Keratinocyte (primary cell): ENCODE data around the gene ROR1. TPM values are rescaled to one million over a fixed set of nuclear protein-coding genes. Genes with fewer than 3 reads are reported as not detected.

ENCODE experiments used
- DNase-seq: peaks from one replicate; pipeline ENCODE4 v3.0.0-alpha.2; 2011; ENCODE audit warnings: low read depth, missing footprints, low spot score
- FAIRE-seq: peaks from 2 replicates; lab custom pipeline; 2011; peaks lifted over from hg19 to GRCh38; lab: Jason Lieb, UNC
- H2AFZ ChIP-seq: 2 replicates; pipeline ENCODE4 v1.6.0; 2012; ENCODE audit warnings: low read length, control low read depth, inconsistent platforms; ENCODE audit not compliant: control insufficient read depth
- H3K27ac ChIP-seq: 2 replicates; pipeline ENCODE4 v1.5.1; 2011; ENCODE audit warnings: low read length; ENCODE audit not compliant: control insufficient read depth, insufficient read depth
- H3K27me3 ChIP-seq: 3 replicates; pipeline ENCODE4 v1.6.0; 2011; ENCODE audit warnings: low read length; ENCODE audit not compliant: control insufficient read depth, insufficient read depth; ENCODE audit errors: extremely low read depth
- H3K36me3 ChIP-seq, 2 experiments: 2 replicates in 1 of 2; 3 replicates in 1 of 2; pipeline ENCODE4 v1.5.1; 2011; ENCODE audit warnings: low read length in 2 of 2, mild to moderate bottlenecking in 1 of 2; ENCODE audit not compliant: control insufficient read depth in 2 of 2, insufficient read depth in 2 of 2; ENCODE audit errors: extremely low read depth in 1 of 2
- H3K4me1 ChIP-seq: 3 replicates; pipeline ENCODE4 v1.5.1; 2011; ENCODE audit warnings: low read length; ENCODE audit not compliant: control insufficient read depth, insufficient read depth; ENCODE audit errors: extremely low read depth
- H3K4me2 ChIP-seq: 3 replicates; pipeline ENCODE4 v1.6.0; 2011; ENCODE audit warnings: low read depth, low read length; ENCODE audit not compliant: control insufficient read depth, insufficient read depth; ENCODE audit errors: extremely low read depth
- H3K4me3 ChIP-seq, 3 experiments: fragments of 200-600 bp in 1 of 3; sonication (generic) in 1 of 3; 2 replicates in 2 of 3; 3 replicates in 1 of 3; pipeline ENCODE4 v1.5.1; 2011 to 2016; ENCODE audit warnings: low read length in 3 of 3, mild to moderate bottlenecking in 3 of 3, control low read depth in 2 of 3, inconsistent platforms in 1 of 3, low read depth in 1 of 3, mixed read lengths in 1 of 3, mixed run types in 1 of 3, moderate library complexity in 1 of 3; ENCODE audit not compliant: control insufficient read depth in 2 of 3, insufficient read depth in 2 of 3; ENCODE audit errors: extremely low read depth in 1 of 3
- H3K79me2 ChIP-seq: 2 replicates; pipeline ENCODE4 v1.6.0; 2012; ENCODE audit warnings: low read length; ENCODE audit not compliant: control insufficient read depth, insufficient read depth
- H3K9ac ChIP-seq: 3 replicates; pipeline ENCODE4 v1.6.0; 2011; ENCODE audit warnings: low read length; ENCODE audit not compliant: control insufficient read depth, insufficient read depth; ENCODE audit errors: extremely low read depth
- H3K9me1 ChIP-seq: 3 replicates; pipeline ENCODE4 v1.6.0; 2011; ENCODE audit warnings: low read length; ENCODE audit not compliant: control insufficient read depth, insufficient read depth; ENCODE audit errors: extremely low read depth
- H3K9me3 ChIP-seq: 2 replicates; pipeline ENCODE4 v1.5.1; 2012; ENCODE audit warnings: low read depth, low read length; ENCODE audit not compliant: control insufficient read depth
- H4K20me1 ChIP-seq: 3 replicates; pipeline ENCODE4 v1.6.0; 2011; ENCODE audit warnings: low read length; ENCODE audit not compliant: control insufficient read depth, insufficient read depth; ENCODE audit errors: extremely low read depth
- EZH2 ChIP-seq: IDR thresholded peaks from one replicate; pipeline ENCODE4 v1.6.1; 2012; ENCODE audit warnings: inconsistent platforms, mild to moderate bottlenecking, low read length, moderate library complexity
- dilution Hi-C: fragments of 300-500 bp; cut with MboI; formaldehyde crosslinking; loops from one replicate; pipeline ENCODE4 v1.7.0; 2020; ENCODE audit warnings: low sequenced_read_pairs; ENCODE audit not compliant: extremely low pct_ligation_motif_present
- polyA plus RNA-seq, 5 experiments: library from polyadenylated mRNA; depleted of rRNA in 3 of 5; stranded (reverse) in 3 of 5; stranded (forward) in 1 of 5; unstranded in 1 of 5; fragments of >200 nt; gene quantifications; 1 replicate in 1 of 5; 2 replicates in 3 of 5; 3 replicates in 1 of 5; pipeline versions ENCODE4 v1.2.1 to v1.2.3, GENCODE V29; 2011 to 2012; ENCODE audit warnings: missing spikeins in 2 of 5, low read depth in 1 of 5, low replicate concordance in 1 of 5
- TF ChIP-seq, protein P1 (sequence below), 3 experiments: IDR thresholded peaks in 1 of 3; conservative IDR thresholded peaks in 1 of 3; optimal IDR thresholded peaks in 1 of 3; 2 replicates in 2 of 3; 3 replicates in 1 of 3; pipeline versions ENCODE3 to v1.5.1; 2011; ENCODE audit warnings: low read length in 3 of 3, mild to moderate bottlenecking in 3 of 3, moderate library complexity in 2 of 3, control low read depth in 1 of 3, inconsistent platforms in 1 of 3; ENCODE audit not compliant: insufficient read depth in 2 of 3; ENCODE audit errors: extremely low read depth in 1 of 3

The ROR1 gene
- polyA plus RNA-seq, 1 donor (not counting 4 experiments of a cell fraction or from before 2014, with no cell fraction given), result 9.2 TPM

DNA sequence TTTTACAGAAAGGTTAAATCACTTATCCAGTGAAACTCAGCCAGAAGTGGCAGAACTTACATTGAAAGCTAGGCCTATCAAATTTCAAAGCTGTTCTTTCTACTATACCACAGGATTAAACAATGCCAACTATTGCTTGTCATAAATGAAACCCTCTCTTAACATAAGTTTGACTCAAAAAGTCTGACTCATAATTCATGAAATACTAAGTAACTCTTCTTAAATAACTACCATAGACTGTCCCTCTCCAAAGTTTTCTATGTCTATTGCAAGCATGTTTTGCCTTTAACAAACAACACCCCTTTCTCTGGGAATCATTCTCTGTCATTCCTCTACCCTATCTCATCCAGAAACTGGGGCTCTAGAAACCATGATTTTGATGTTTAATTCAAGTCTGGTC, 320.1 kb downstream of the ROR1 start:
- Histone ChIP-seq H3K79me2 (no peaks in the 10 kb centered on the region), H3K27me3 (no peaks in the 10 kb centered on the region), H3K9ac (no peak overlapping the region), H3K9me3 (no peaks in the 10 kb centered on the region), H3K4me1 (peaks cover 17% of the 10 kb centered on the region), H3K4me3 (no peak overlapping the region), H3K9me1 (no peaks in the 10 kb centered on the region), H3K4me2 (no peak overlapping the region), H2AFZ (no peak overlapping the region), H3K36me3 (no peaks in the 10 kb centered on the region), H3K27ac (peak overlapping the region; percentile 56), H4K20me1 (no peaks in the 10 kb centered on the region)
- dilution Hi-C loops, result no loop called here
- no peak for DNase-seq
- FAIRE-seq, result no peak
- no peak for TF ChIP-seq EZH2
- TF ChIP-seq, protein P1, sequence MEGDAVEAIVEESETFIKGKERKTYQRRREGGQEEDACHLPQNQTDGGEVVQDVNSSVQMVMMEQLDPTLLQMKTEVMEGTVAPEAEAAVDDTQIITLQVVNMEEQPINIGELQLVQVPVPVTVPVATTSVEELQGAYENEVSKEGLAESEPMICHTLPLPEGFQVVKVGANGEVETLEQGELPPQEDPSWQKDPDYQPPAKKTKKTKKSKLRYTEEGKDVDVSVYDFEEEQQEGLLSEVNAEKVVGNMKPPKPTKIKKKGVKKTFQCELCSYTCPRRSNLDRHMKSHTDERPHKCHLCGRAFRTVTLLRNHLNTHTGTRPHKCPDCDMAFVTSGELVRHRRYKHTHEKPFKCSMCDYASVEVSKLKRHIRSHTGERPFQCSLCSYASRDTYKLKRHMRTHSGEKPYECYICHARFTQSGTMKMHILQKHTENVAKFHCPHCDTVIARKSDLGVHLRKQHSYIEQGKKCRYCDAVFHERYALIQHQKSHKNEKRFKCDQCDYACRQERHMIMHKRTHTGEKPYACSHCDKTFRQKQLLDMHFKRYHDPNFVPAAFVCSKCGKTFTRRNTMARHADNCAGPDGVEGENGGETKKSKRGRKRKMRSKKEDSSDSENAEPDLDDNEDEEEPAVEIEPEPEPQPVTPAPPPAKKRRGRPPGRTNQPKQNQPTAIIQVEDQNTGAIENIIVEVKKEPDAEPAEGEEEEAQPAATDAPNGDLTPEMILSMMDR (optimal IDR thresholded peaks at IDR 0.05 in 1 of 3, IDR thresholded peaks at IDR 0.05 in 1 of 3, conservative IDR thresholded peaks at IDR 0.05 in 1 of 3; ENCODE audit: extremely low read depth in 1 of 3, insufficient read depth in 2 of 3, low read length in 3 of 3), result no peak

DNA sequence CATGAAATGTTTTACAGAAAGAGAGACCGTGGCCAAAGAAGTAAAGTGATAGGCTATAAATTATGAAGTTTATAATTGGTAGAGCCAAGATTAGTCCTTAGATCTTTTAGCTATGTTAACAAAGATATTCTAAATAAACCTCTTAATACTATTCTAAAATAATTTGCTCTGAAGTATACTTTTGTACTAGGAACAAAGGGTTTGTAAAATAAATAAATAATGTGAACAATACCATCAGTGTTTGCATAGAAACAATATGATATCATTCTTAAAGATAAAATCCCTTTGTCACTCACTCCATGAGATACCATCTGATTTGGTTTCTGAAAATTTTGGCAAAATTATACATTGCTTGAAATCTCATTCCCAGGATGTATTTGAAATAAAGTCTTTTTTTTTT, 322.0 kb downstream of the ROR1 start:
- Histone ChIP-seq H3K36me3 (no peaks in the 10 kb centered on the region), H3K9me1 (no peaks in the 10 kb centered on the region), H3K9me3 (no peaks in the 10 kb centered on the region), H3K27me3 (no peaks in the 10 kb centered on the region), H4K20me1 (no peaks in the 10 kb centered on the region), H3K4me2 (no peak overlapping the region), H3K4me3 (no peak overlapping the region), H2AFZ (no peak overlapping the region), H3K79me2 (no peaks in the 10 kb centered on the region), H3K9ac (no peak overlapping the region), H3K27ac (no peak overlapping the region), H3K4me1 (peaks cover 17% of the 10 kb centered on the region)
- no peak for FAIRE-seq
- no peak for DNase-seq
- TF ChIP-seq EZH2, result no peak
- TF ChIP-seq, protein P1 (optimal IDR thresholded peaks at IDR 0.05 in 1 of 3, IDR thresholded peaks at IDR 0.05 in 1 of 3, conservative IDR thresholded peaks at IDR 0.05 in 1 of 3; ENCODE audit: extremely low read depth in 1 of 3, insufficient read depth in 2 of 3, low read length in 3 of 3), result no peak
- dilution Hi-C loops, result no loop called here
